Measurements from ENCODE around the gene DDHD1.
"Not testable (repeated sequence)": the region's sequence is repeated elsewhere in the genome, so short reads cannot be mapped to it uniquely, and the experiment has no call there.

Gene DDHD1

GRCh38 chr14:53126731-53127130 lies 26.4 kb downstream of the DDHD1 start:
- H3K79me2 ChIP-seq (ENCODE audit: insufficient read depth, low read length): peaks cover 98% of the 10 kb centered on the region
- H2AFZ ChIP-seq (ENCODE audit: low read depth, low read length): no peak overlapping the region
- no peaks in the 10 kb centered on the region for H3K9me3 ChIP-seq (ENCODE audit: insufficient read depth, low read length, severe bottlenecking)
- H3K27me3 ChIP-seq (ENCODE audit: insufficient read depth, low read length, poor library complexity): no peaks in the 10 kb centered on the region
- H3K36me3 ChIP-seq (ENCODE audit: insufficient read depth, low read length): no peaks in the 10 kb centered on the region; the same call in 1 of the 2 replicates
- ATAC-seq (ENCODE audit: insufficient read depth, low read depth) (no peak), DNase-seq (no peak)
- H3K4me2 ChIP-seq (ENCODE audit: insufficient read depth, low read length): no peak overlapping the region
- no peak overlapping the region for H3K9ac ChIP-seq (ENCODE audit: low read depth, low read length)
- TF ChIP-seq CTCF (IDR thresholded peaks at IDR 0.05; ENCODE audit: borderline replicate concordance, extremely low read depth, low read length, poor library complexity, severe bottlenecking): no peak
- TF ChIP-seq EZH2 (IDR thresholded peaks at IDR 0.05; ENCODE audit: borderline replicate concordance, low read depth, low read length, severe bottlenecking): no peak
- no peak overlapping the region for H3K4me3 ChIP-seq (ENCODE audit: low read depth in 1 of 2, low read length in 2 of 2)
- H4K20me1 ChIP-seq (ENCODE audit: insufficient read depth, low read length): peaks cover 20% of the 10 kb centered on the region
- H3K27ac ChIP-seq (ENCODE audit: low read length): no peak overlapping the region
- 0 out of 2 replicates have a peak, but pooled peaks cover 13% of the 10 kb centered on the region for H3K4me1 ChIP-seq (ENCODE audit: insufficient read depth, low read length)

GRCh38 chr14:53124786-53125185 lies 28.3 kb downstream of the DDHD1 start:
- 0 out of 2 replicates have a peak, but pooled peaks cover 13% of the 10 kb centered on the region for H3K4me1 ChIP-seq (ENCODE audit: insufficient read depth, low read length)
- no peak overlapping the region for H2AFZ ChIP-seq (ENCODE audit: low read depth, low read length)
- no peaks in the 10 kb centered on the region for H3K27me3 ChIP-seq (ENCODE audit: insufficient read depth, low read length, poor library complexity)
- no peak overlapping the region for H3K27ac ChIP-seq (ENCODE audit: low read length)
- ATAC-seq (ENCODE audit: insufficient read depth, low read depth): no peak
- no peak for DNase-seq
- H3K9ac ChIP-seq (ENCODE audit: low read depth, low read length): no peak overlapping the region
- H4K20me1 ChIP-seq (ENCODE audit: insufficient read depth, low read length): peaks cover 18% of the 10 kb centered on the region
- H3K36me3 ChIP-seq (ENCODE audit: insufficient read depth, low read length): no peaks in the 10 kb centered on the region; the same call in 1 of the 2 replicates
- H3K79me2 ChIP-seq (ENCODE audit: insufficient read depth, low read length): peaks cover 98% of the 10 kb centered on the region
- no peak overlapping the region for H3K4me3 ChIP-seq (ENCODE audit: low read depth in 1 of 2, low read length in 2 of 2)
- H3K4me2 ChIP-seq (ENCODE audit: insufficient read depth, low read length): no peak overlapping the region
- TF ChIP-seq EZH2 (IDR thresholded peaks at IDR 0.05; ENCODE audit: borderline replicate concordance, low read depth, low read length, severe bottlenecking) (no peak), CTCF (IDR thresholded peaks at IDR 0.05; ENCODE audit: borderline replicate concordance, extremely low read depth, low read length, poor library complexity, severe bottlenecking) (no peak)
- no peaks in the 10 kb centered on the region for H3K9me3 ChIP-seq (ENCODE audit: insufficient read depth, low read length, severe bottlenecking)

GRCh38 chr14:53121419-53121818 lies 31.7 kb downstream of the DDHD1 start:
- not testable (repeated sequence) for H3K4me3 ChIP-seq (ENCODE audit: low read depth in 1 of 2, low read length in 2 of 2); ATAC-seq (ENCODE audit: insufficient read depth, low read depth); H3K9me3 ChIP-seq (ENCODE audit: insufficient read depth, low read length, severe bottlenecking); H3K9ac ChIP-seq (ENCODE audit: low read depth, low read length); H3K4me2 ChIP-seq (ENCODE audit: insufficient read depth, low read length); H2AFZ ChIP-seq (ENCODE audit: low read depth, low read length); H3K36me3 ChIP-seq (ENCODE audit: insufficient read depth, low read length); H3K27me3 ChIP-seq (ENCODE audit: insufficient read depth, low read length, poor library complexity); DNase-seq; H3K27ac ChIP-seq (ENCODE audit: low read length)
- peaks cover 17% of the 10 kb centered on the region for H3K4me1 ChIP-seq (ENCODE audit: insufficient read depth, low read length)
- peaks cover 98% of the 10 kb centered on the region for H3K79me2 ChIP-seq (ENCODE audit: insufficient read depth, low read length)
- peaks cover 18% of the 10 kb centered on the region for H4K20me1 ChIP-seq (ENCODE audit: insufficient read depth, low read length)

- H3K9ac ChIP-seq (ENCODE audit: low read depth, low read length); H3K4me2 ChIP-seq (ENCODE audit: insufficient read depth, low read length); H3K9me3 ChIP-seq (ENCODE audit: insufficient read depth, low read length, severe bottlenecking); H3K36me3 ChIP-seq (ENCODE audit: insufficient read depth, low read length); H2AFZ ChIP-seq (ENCODE audit: low read depth, low read length); H3K27me3 ChIP-seq (ENCODE audit: insufficient read depth, low read length, poor library complexity); H3K4me3 ChIP-seq (ENCODE audit: low read depth in 1 of 2, low read length in 2 of 2): not testable (repeated sequence)
- peaks cover 15% of the 10 kb centered on the region for H4K20me1 ChIP-seq (ENCODE audit: insufficient read depth, low read length)
- peaks cover 100% of the 10 kb centered on the region for H3K79me2 ChIP-seq (ENCODE audit: insufficient read depth, low read length)
- peak; percentile 24; the same call in 1 of the 3 replicates for ATAC-seq (ENCODE audit: insufficient read depth, low read depth)
- H3K27ac ChIP-seq (ENCODE audit: low read length): 0 out of 2 replicates have a peak overlapping the region, but pooled peaks have one; percentile 39
- peak; percentile 32 for DNase-seq
- peak; percentile 6 for TF ChIP-seq CTCF (IDR thresholded peaks at IDR 0.05; ENCODE audit: borderline replicate concordance, extremely low read depth, low read length, poor library complexity, severe bottlenecking)
- peaks cover 49% of the 10 kb centered on the region for H3K4me1 ChIP-seq (ENCODE audit: insufficient read depth, low read length)
Observed at GRCh38 chr14:53117479-53117878, 35.6 kb downstream of the DDHD1 start.
